ENCODE measurements around the gene MLIP. TPM values are rescaled to one million over a fixed set of nuclear protein-coding genes. Genes with fewer than 3 reads are reported as not detected.

The MLIP gene
- total and polyA plus RNA-seq, 4 donors = 2.0 to 6.0 (median 3.2) TPM

GRCh38 chr6:54262971-54263370 is 151.7 kb downstream of the MLIP start (continued):
- TF ChIP-seq CTCF (IDR thresholded peaks at IDR 0.05; ENCODE audit: low read depth, low read length, missing input control) = no peak
- TF ChIP-seq TAF1 (conservative IDR thresholded peaks at IDR 0.05) = no peak
- no peak for TF ChIP-seq YY1 (IDR thresholded peaks at IDR 0.05)
- TF ChIP-seq FOXA2 (IDR thresholded peaks at IDR 0.05) = no peak
- TF ChIP-seq GABPA (IDR thresholded peaks at IDR 0.05 in 1 of 2, conservative IDR thresholded peaks at IDR 0.05 in 1 of 2) = no peak
- no peak for TF ChIP-seq FOXA1 (IDR thresholded peaks at IDR 0.05)
- no peak for TF ChIP-seq HNF4A (conservative IDR thresholded peaks at IDR 0.05)
- TF ChIP-seq ATF3 (IDR thresholded peaks at IDR 0.05) = no peak
- TF ChIP-seq RXRA (IDR thresholded peaks at IDR 0.05) = no peak
- no peak for TF ChIP-seq SP1 (IDR thresholded peaks at IDR 0.05)
- no peak for TF ChIP-seq JUND (IDR thresholded peaks at IDR 0.05)

- H3K4me1 ChIP-seq (ENCODE audit: control insufficient read depth in 4 of 4, insufficient read depth in 4 of 4, low read length in 3 of 4) = no peaks in the 10 kb centered on the region
- no peaks in the 10 kb centered on the region for H3K9me3 ChIP-seq (ENCODE audit: control insufficient read depth in 4 of 4, low read length in 3 of 4)
- no peak overlapping the region for H3K4me3 ChIP-seq (ENCODE audit: low read depth in 1 of 3, low read length in 3 of 3)
- H3K27ac ChIP-seq (ENCODE audit: low read depth in 1 of 2, low read length in 2 of 2) = no peak overlapping the region
- H3K27me3 ChIP-seq (ENCODE audit: control insufficient read depth in 4 of 4, insufficient read depth in 4 of 4, low read length in 3 of 4) = no peaks in the 10 kb centered on the region
- no peak overlapping the region for H3K9ac ChIP-seq (ENCODE audit: low read depth in 1 of 2, low read length in 2 of 2)
- WGBS = 97% methylated on average over 4 of the region's 4 CpGs
- H3K36me3 ChIP-seq (ENCODE audit: control insufficient read depth in 4 of 4, insufficient read depth in 3 of 4, low read depth in 1 of 4, low read length in 3 of 4) = peaks cover 0 to 2% (median 0%) of the 10 kb centered on the region in 4 donors
- no peak for DNase-seq (ENCODE audit: low spot score)
- TF ChIP-seq FOXA1 (IDR thresholded peaks at IDR 0.05) = no peak
- TF ChIP-seq TAF1 (conservative IDR thresholded peaks at IDR 0.05) = no peak
- TF ChIP-seq GABPA (IDR thresholded peaks at IDR 0.05 in 1 of 2, conservative IDR thresholded peaks at IDR 0.05 in 1 of 2) = no peak
- TF ChIP-seq HNF4A (conservative IDR thresholded peaks at IDR 0.05) = no peak
- TF ChIP-seq ATF3 (IDR thresholded peaks at IDR 0.05) = no peak
- no peak for TF ChIP-seq RXRA (IDR thresholded peaks at IDR 0.05)
- no peak for TF ChIP-seq CTCF (IDR thresholded peaks at IDR 0.05; ENCODE audit: low read depth, low read length, missing input control)
- TF ChIP-seq REST (IDR thresholded peaks at IDR 0.05) = no peak
- no peak for TF ChIP-seq FOXA2 (IDR thresholded peaks at IDR 0.05)
- no peak for TF ChIP-seq YY1 (IDR thresholded peaks at IDR 0.05)
- TF ChIP-seq JUND (IDR thresholded peaks at IDR 0.05) = no peak
- TF ChIP-seq MAX (IDR thresholded peaks at IDR 0.05) = no peak
- TF ChIP-seq RAD21 (IDR thresholded peaks at IDR 0.05) = no peak
- TF ChIP-seq ZBTB33 (IDR thresholded peaks at IDR 0.05) = no peak
Measured at GRCh38 chr6:54264581-54265272, 153.5 kb downstream of the MLIP start.
